Measurements from ENCODE around the gene IL17RB.

Gene IL17RB

DNA sequence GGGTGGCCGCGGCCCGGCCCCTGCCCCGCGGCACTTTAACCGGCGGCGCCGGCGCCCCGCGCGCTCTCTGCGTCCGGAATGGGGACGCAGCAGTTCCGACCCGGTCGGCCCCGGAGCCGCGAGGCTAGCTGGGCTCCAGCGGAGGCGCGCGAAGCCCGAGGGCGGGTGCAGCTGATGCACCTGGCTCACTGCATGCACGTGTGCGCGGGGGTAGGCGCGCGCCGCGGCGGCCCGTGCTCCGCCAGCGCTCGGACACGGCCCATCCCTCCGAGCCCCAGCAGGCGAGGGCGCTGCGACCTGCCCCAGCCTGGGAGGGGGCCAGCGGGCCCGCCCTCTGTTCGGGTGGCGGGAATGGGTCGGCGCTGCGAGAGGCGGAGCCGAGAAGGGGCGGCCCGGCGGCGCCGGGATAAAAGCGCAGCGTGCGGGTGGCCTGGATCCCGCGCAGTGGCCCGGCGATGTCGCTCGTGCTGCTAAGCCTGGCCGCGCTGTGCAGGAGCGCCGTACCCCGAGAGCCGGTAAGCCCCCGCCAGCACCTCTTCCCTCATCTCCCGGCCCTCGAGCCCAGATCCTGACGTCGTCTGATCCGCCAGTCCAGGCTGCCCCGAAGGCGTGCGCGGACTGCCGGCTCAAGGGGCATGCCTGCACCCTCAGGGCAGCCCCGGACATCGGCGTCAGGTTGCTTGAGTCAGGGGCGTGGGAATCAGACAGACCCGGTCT, at the start of gene IL17RB, which contains the start of gene CHDH:
TSS of gene IL17RB (plus strand) at position 435 of the 717 bp plus-strand sequence. CDS start at position 456, 21 bp downstream.
TSS of gene CHDH (minus strand) at position 286 of the 717 bp plus-strand sequence. CDS start 22,411 bp downstream, outside the sequence.
- ATAC-seq = peak; percentile 55
- peak; percentile 22 for DNase-seq

DNA sequence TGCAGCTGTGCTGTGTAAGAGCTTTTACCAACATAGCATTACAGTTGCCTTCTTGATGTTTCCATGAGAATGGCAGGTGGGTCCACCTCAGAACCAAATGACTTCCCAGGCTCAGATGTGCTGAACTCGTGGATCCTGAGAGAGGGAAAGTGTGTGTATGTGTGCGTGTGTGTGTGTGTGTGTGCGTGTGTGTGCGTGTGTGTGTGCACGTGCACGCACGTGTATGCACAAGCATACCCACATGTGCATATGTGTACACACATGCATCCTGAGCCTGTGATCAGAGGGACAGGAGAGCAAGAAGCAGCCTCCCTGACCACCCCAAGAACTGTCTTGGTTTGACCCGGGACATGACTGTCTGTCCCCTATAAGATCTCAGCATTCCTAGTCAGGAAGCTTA, 48.2 kb upstream of the IL17RB start:
- DNase-seq (no peak), ATAC-seq (no peak)

- ATAC-seq = no peak
- no peak for DNase-seq
These were observed 47.0 kb upstream of the IL17RB start for GRCh38 chr3:53799338-53799865.

GRCh38 chr3:53800041-53800906, 46.1 kb upstream of the IL17RB start:
- ATAC-seq (no peak), DNase-seq (no peak)

GRCh38 chr3:53801319-53801718, 45.0 kb upstream of the IL17RB start:
- DNase-seq = no peak

DNA sequence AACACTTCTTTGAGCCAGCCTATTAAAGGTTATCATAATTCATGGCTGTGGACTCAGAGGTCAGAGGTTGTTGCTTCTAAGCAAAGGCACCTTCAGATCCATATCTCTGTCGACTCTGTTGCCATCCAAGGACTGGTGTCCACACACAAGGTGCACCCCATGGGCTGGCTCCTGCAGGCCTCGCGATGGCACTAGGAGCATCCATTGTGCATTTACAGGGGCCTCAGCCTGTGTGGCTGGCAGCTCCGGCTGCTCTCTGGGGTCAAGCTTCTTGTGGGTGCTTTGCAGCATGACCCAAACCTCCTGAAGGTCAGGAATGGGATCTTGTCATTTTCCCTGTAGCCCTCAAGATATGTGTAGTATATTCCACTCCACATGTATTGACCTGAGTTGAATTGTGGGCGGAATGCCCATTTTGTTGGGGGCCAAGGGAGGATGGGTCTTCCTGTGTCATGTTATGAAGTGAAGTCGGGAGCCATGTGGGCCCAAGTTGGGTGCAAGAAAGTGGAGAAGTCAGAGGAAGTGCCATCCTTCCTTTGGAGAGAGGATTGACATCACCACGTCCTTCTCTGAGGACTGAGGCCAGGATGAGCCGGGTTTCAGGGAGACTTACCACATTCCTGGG, 44.0 kb upstream of the IL17RB start:
- DNase-seq (no peak), ATAC-seq (no peak)

More at GRCh38 chr3:53801319-53801718, 45.0 kb upstream of the IL17RB start:
- no peak for ATAC-seq

DNA sequence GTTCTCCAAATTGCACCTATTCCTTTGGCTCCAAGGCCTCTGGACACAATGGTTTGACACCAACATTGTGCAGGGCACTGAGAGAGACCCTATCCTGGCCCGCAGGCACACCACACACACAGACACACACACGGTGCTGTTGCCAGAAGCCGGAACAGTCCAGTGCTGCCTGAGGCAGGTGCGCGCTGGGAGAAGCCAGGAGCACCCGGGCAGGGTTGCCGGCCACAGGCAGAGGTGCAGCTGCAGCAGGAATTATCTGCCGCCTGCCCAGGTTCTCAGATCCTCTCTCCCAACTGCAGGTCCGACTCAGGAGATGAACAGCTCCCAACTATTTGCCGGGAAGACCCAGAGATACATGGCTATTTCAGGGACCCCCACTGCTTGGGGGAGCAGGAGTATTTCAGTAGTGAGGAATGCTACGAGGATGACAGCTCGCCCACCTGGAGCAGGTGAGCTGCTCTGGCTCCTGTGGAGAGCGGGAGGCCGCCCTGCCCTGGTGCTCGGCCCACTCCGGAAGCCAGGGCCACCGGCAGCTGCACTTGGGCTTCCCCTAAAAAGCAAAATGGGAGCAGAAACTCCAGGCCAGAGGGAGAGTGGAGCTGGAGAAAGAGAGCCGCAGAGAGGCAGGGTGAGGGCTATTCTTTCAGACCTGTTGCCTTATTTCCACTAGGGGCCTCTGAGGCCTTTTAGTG, 43.1 kb upstream of the IL17RB start:
- ATAC-seq (no peak), DNase-seq (no peak)

DNA sequence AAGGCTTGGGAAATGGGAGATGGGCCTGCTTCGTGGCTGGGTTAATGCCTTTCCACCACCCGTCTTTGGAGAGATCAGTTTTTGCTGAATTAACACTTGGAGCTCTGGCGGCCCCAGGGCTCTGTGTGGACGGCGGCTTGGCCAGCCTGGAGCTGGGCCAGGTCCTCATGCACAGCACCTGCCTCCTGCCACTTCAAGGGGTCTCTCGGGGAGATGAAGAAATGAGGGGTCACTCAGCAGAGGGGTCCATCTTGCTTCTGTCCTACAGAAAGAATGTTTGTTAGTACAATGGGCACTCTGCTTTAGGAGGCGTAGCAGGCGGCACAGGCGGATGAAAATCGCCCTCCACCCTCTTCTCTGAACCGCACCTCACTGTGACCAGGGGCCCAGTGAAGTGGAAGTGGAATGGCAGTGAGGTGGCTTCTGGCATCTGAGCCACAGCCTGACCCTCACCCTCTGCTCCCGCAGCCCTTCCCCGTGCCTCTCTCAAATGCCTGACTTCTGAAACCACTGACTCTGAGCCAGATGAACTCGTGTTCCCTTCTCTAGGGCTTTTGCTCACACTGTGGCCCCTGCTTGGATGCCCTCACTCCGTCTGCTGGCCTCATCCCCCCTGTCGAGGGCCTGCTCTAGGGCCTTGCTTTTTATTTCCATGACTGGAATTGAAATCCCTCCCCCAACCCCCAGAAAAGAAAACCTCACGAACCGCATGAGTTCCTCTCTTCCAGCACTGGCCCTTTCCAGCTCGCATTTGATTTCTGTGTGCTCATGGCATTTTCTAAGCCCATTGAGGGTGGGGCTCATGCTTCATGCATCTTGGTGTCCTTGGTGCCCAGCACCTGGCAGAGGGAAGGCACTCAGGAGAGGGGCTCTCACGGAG, 42.3 kb upstream of the IL17RB start:
- DNase-seq = no peak

GRCh38 chr3:53804697-53805462, 41.5 kb upstream of the IL17RB start:
- no peak for ATAC-seq
- DNase-seq = no peak

More for the DNA sequence above, 42.3 kb upstream of the IL17RB start:
- ATAC-seq = no peak

GRCh38 chr3:53805463-53806159, 40.8 kb upstream of the IL17RB start:
- DNase-seq = no peak
- ATAC-seq = no peak

DNA sequence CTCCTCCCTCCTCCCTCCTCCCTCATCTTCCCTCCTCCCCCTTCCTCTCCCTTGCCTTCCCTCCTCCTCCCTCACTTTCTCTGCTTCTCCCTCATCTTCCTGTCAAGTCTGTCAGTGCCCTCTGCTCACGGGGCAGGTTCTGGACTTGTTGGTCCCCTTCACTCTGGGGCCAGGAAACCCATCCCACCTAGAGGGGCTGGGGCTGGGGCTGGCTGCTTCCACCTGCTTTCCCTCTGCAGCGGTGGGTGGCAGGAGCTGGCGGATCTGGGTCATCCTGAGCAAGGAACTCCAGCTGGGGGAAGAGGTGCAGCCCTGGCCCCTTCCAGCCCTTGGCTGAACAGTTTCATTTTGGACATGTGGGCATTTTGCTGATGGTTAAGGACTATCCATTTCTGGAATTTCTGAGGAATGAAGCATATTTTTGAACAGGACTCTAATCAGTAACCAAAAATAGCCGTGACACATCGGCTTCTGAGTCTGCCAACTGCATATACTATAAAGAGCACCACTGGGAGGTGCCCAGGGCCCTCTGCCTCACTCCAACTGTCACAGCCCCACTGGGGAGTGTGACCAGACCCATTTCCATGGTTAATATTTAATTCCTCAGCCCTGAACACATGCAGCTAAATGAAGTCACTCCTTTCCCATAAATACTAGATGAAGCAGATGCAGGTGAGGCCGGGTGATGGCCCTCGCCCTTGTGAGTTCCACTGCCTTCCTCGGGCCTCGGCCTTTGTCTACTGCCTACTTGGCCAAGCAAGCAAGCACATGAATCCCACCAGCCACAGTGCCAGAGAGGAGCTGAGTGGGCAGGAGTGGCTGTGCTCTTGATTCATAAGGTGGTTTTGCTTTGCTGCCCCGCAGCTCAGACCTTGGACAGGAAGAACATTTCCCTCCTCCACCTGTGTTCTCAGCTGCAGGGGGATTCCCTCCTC, 39.9 kb upstream of the IL17RB start:
- no peak for DNase-seq
- no peak for ATAC-seq

- no peak for DNase-seq
- ATAC-seq = no peak
These were observed 39.1 kb upstream of the IL17RB start for GRCh38 chr3:53807117-53807810.

- DNase-seq (no peak), ATAC-seq (no peak)
These were observed 37.9 kb upstream of the IL17RB start for GRCh38 chr3:53808496-53808895.

- no peak for DNase-seq
- no peak for ATAC-seq
These were observed 37.1 kb upstream of the IL17RB start for GRCh38 chr3:53809267-53809666.

- ATAC-seq (no peak), DNase-seq (no peak)
These were observed 36.5 kb upstream of the IL17RB start for GRCh38 chr3:53809764-53810400.

GRCh38 chr3:53811143-53811927, 35.0 kb upstream of the IL17RB start:
- no peak for ATAC-seq
- DNase-seq = no peak
